ENCODE data around the gene DGKA. TPM values are rescaled to one million over a fixed set of nuclear protein-coding genes. Genes with fewer than 3 reads are reported as not detected.

The DGKA gene
- total RNA-seq, 1 donor from 2014 or later = 365 TPM

Other genes starting within 250 kb of the DGKA start
- 0.65 and 1.5 TPM in 2 replicates for gene ITGA7, start 223.3 kb upstream of the DGKA start, total RNA-seq
- 62.7 and 64.8 TPM in 2 replicates for gene BLOC1S1, start 215.1 kb upstream of the DGKA start, total RNA-seq
- gene RDH5, start 210.8 kb upstream of the DGKA start, total RNA-seq = 7.1 and 8.4 TPM in 2 replicates
- gene CD63, start 202.2 kb upstream of the DGKA start, total RNA-seq = 190 and 196 TPM in 2 replicates
- 14.3 and 15.1 TPM in 2 replicates for gene GDF11, start 188.0 kb upstream of the DGKA start, total RNA-seq
- 76.6 and 81.6 TPM in 2 replicates for gene SARNP, start 113.4 kb upstream of the DGKA start, total RNA-seq
- 49.8 and 55.8 TPM in 2 replicates for gene ORMDL2, start 113.1 kb upstream of the DGKA start, total RNA-seq
- gene DNAJC14, start 101.6 kb upstream of the DGKA start, total RNA-seq = 39.8 and 42.0 TPM in 2 replicates
- gene MMP19, start 88.2 kb upstream of the DGKA start, total RNA-seq = not detected in 2 replicates
- gene PYM1, start 3.3 kb upstream of the DGKA start, total RNA-seq = 34.8 and 35.6 TPM in 2 replicates
- not detected in 2 replicates for gene PMEL, start 34.9 kb downstream of the DGKA start, total RNA-seq
- 108 and 110 TPM in 2 replicates for gene CDK2, start 35.7 kb downstream of the DGKA start, total RNA-seq
- gene RAB5B, start 42.9 kb downstream of the DGKA start, total RNA-seq = 39.0 and 40.2 TPM in 2 replicates
- 9.3 and 10.2 TPM in 2 replicates for gene SUOX, start 66.1 kb downstream of the DGKA start, total RNA-seq
- 24.3 and 26.1 TPM in 2 replicates for gene IKZF4, start 89.9 kb downstream of the DGKA start, total RNA-seq
- 40.5 and 46.3 TPM in 2 replicates for gene RPS26, start 110.8 kb downstream of the DGKA start, total RNA-seq
- gene ERBB3, start 149.0 kb downstream of the DGKA start, total RNA-seq = 0.14 and 0.57 TPM in 2 replicates
- gene PA2G4, start 173.4 kb downstream of the DGKA start, total RNA-seq = 453 and 472 TPM in 2 replicates
- gene RPL41, start 185.5 kb downstream of the DGKA start, total RNA-seq = 3,831 and 3,993 TPM in 2 replicates
- 8.9 and 11.2 TPM in 2 replicates for gene ZC3H10, start 187.1 kb downstream of the DGKA start, total RNA-seq
- gene ESYT1, start 197.1 kb downstream of the DGKA start, total RNA-seq = 155 and 158 TPM in 2 replicates
- 63.3 and 68.9 TPM in 2 replicates for gene MYL6B, start 221.4 kb downstream of the DGKA start, total RNA-seq
- gene MYL6, start 227.2 kb downstream of the DGKA start, total RNA-seq = 717 and 752 TPM in 2 replicates